Epithelial cell of alveolus of lung (primary cell): Measurements from ENCODE around the gene GDF10. TPM values are rescaled to one million over a fixed set of nuclear protein-coding genes. Genes with fewer than 3 reads are reported as not detected.

Source experiments
- total RNA-seq: library from RNA; depleted of rRNA; stranded (reverse); fragments of >200 nt; gene quantifications from 2 replicates; pipeline ENCODE4 v1.2.1, GENCODE V29; 2015

Gene GDF10, protein sequence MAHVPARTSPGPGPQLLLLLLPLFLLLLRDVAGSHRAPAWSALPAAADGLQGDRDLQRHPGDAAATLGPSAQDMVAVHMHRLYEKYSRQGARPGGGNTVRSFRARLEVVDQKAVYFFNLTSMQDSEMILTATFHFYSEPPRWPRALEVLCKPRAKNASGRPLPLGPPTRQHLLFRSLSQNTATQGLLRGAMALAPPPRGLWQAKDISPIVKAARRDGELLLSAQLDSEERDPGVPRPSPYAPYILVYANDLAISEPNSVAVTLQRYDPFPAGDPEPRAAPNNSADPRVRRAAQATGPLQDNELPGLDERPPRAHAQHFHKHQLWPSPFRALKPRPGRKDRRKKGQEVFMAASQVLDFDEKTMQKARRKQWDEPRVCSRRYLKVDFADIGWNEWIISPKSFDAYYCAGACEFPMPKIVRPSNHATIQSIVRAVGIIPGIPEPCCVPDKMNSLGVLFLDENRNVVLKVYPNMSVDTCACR
- 0.91 and 8.2 TPM in 2 replicates for total RNA-seq

DNA sequence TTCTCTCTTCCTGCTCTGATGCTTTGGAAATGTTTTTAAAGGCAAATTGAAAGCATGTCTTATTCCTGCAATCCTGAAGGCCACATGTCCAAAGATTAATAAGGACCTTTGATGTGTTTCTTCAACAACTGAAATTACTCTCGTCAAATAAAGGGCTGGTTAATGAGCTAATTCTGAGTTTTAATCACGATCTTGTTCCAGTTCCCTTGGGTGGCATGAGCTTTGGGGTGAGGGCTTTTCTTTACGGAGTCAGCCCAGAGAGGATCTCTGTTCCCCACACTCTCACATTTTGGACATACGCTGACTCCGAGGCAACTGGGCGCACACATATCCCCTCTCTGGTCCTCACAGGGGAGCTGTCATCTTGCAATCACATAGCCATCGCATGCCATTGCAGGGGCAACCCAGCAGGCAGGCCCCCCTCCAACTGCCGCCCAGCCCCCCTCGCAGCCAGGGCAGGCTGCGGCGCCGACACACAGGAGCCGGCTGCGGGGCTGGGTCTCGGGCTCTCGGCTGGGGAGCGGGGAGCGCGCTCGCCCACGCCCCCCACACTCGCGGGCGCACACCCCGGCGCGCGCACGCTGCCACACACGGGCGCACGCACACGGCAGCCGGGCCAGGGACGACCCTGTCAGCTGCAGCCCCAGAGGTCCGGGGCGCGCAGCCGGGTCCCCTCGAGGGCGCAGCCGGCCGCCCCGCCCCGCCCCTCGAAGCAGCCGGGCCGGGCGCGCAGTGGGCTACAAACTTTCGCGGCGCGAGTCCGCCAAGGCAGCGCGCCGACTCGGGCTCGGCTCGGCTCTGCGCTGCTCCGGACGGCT is at the start of gene GDF10:
Gene GDF10, plus strand, starts transcription at position 587 of the 818 bp plus-strand sequence. CDS start 455 bp downstream, outside the sequence.

DNA sequence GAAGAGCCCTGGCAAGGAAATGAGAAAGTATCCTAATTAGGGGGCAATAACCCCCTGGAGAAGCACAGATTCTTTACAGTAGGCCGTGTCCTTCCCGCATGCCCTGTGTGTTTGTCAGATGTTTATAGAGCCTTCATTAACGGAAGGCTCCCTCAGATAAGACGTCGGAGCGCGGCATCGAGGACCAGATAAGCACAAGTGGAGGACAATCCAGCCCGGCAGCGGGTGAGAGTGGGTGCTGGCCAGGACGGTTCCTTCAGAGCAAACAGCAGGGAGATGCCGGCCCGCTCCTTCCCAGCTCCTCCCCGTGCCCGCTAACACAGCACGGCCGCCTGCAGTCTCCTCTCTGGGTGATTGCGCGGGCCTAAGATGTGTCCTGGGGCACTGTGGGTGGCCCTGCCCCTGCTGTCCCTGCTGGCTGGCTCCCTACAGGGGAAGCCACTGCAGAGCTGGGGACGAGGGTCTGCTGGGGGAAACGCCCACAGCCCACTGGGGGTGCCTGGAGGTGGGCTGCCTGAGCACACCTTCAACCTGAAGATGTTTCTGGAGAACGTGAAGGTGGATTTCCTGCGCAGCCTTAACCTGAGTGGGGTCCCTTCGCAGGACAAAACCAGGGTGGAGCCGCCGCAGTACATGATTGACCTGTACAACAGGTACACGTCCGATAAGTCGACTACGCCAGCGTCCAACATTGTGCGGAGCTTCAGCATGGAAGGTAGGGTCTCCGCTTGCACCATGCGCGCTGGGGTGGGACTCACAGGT is 22.5 kb downstream of the GDF10 start, which contains the start of gene GDF2:
Gene GDF2, plus strand, starts transcription at position 155 of the 762 bp plus-strand sequence. Its CDS starts 215 bp downstream, at position 370.

DNA sequence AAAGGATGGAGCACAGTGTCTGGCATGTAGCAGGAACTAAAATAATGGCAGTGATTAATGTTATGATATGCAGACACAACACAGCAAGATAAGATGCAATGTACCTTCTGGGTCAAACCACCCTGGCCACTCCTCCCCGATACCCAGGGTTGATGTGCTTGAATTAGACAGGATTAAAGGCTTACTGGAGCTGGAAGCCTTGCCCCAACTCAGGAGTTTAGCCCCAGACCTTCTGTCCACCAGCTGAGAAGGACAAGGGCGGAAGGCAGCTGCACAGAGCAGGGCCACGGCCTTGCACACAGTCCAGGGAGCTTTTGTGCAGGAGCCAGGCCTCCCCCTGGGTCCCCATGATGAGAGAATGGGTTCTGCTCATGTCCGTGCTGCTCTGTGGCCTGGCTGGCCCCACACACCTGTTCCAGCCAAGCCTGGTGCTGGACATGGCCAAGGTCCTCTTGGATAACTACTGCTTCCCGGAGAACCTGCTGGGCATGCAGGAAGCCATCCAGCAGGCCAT is 48.2 kb downstream of the GDF10 start, which contains the start of gene RBP3:
Gene RBP3, plus strand, starts transcription at position 226 of the 514 bp plus-strand sequence. Its CDS starts 122 bp downstream, at position 348.

Other genes starting within 250 kb of the GDF10 start
- not detected in 2 replicates for gene GDF2, start 22.3 kb downstream of the GDF10 start, total RNA-seq
- gene RBP3, start 48.2 kb downstream of the GDF10 start, total RNA-seq, result not detected in 2 replicates
- 0.24 and 0.52 TPM in 2 replicates for gene ZNF488, start 84.1 kb downstream of the GDF10 start, total RNA-seq
- gene ANXA8, start 183.9 kb downstream of the GDF10 start, total RNA-seq, result 0.40 and 7.6 TPM in 2 replicates
- gene FAM25G, start 191.5 kb downstream of the GDF10 start, total RNA-seq, result not detected in 2 replicates
- 1.3 and 4.6 TPM in 2 replicates for gene AGAP9, start 223.4 kb downstream of the GDF10 start, total RNA-seq